ENCODE measurements around the gene SUCLG2.

GRCh38 chr3:67649681-67650080, 4.7 kb downstream of the SUCLG2 start:
- TF ChIP-seq CTCF (IDR thresholded peaks at IDR 0.05; ENCODE audit: low read length) (no peak), EZH2 (IDR thresholded peaks at IDR 0.05; ENCODE audit: borderline replicate concordance, low read length) (no peak)

Data from OCI-LY1 (cell line).